ENCODE results near the gene FGD4. TPM values are rescaled to one million over a fixed set of nuclear protein-coding genes. Genes with fewer than 3 reads are reported as not detected.

Gene FGD4
- total and polyA plus RNA-seq, 9 of the 15 experiments (the other 6 are each of a cell fraction or from before 2014, with no cell fraction given), result 0.05 to 0.51 (median 0.27) TPM

DNA sequence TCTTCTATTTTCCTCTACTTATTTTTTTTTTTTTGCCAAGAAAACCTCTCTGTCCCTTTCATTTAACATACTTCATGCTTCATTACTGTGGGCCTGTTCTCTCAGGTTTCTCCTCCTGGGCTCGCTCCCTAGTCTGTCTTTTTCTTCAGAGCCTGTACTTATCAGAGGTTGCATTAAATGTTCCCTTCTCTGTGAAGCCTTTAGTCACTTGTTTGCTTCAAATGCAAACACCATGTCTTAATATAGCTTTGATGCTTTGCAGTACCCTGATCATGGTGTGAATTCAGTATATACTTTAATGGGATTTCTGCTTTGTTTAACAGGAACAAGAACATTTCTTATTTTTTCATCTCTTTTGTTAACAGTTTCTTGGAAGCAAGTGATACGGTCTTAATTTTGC is 207.1 kb downstream of the FGD4 start (continued):
- TF ChIP-seq GABPA (tag; conservative IDR thresholded peaks at IDR 0.05; ENCODE audit: low read depth), result no peak
- TF ChIP-seq TAF15 (IDR thresholded peaks at IDR 0.05; ENCODE audit: low read depth, low read length), result no peak
- no peak for TF ChIP-seq HIVEP1 (CRISPR knock-in tag; IDR thresholded peaks at IDR 0.05)
- TF ChIP-seq SMARCB1 (IDR thresholded peaks at IDR 0.05; ENCODE audit: insufficient read length, low read depth), result no peak

DNA sequence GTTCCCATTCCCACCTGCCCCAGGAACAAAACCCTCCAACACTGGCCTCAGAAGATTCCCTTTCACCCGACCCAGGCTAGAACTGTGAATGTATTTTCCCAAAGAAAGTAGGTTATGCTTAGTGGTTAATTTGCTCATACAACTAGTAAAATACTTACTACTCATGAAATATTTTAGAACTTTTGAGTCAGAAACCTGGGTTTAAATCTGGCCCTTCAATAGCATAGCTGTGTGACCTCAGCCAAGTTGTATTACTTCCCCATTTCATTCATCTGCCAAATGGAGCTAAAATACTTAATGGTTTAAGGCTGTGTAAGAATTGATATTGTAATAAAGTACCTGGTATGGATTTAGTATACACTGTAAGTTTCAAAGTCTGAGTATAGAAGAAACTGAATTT is 210.6 kb downstream of the FGD4 start:
- H3K79me2 ChIP-seq (ENCODE audit: control insufficient read depth, insufficient read depth, low read length), result no peaks in the 10 kb centered on the region
- POLR2A ChIA-PET, result no interaction called here
- H3K36me3 ChIP-seq (ENCODE audit: control insufficient read depth, insufficient read depth, low read length), result no peaks in the 10 kb centered on the region
- ATAC-seq, result no peak
- in situ Hi-C loops (cut with MboI), result no loop called here
- H2AFZ ChIP-seq (ENCODE audit: low read depth, low read length), result no peak overlapping the region
- H3K27ac ChIP-seq (ENCODE audit: extremely low read depth, low read depth, low read length), result no peak overlapping the region
- H3K9me1 ChIP-seq (ENCODE audit: control insufficient read depth, insufficient read depth, low read length), result no peaks in the 10 kb centered on the region
- 0% methylated on average over 1 of the region's 1 CpG for WGBS (ENCODE audit: insufficient coverage, low coverage, missing lambda C conversion rate)
- no peaks in the 10 kb centered on the region for H4K20me1 ChIP-seq (replicated peaks; ENCODE audit: control insufficient read depth, insufficient read depth, low read length)
- no TSS peak for BruUV-seq (replicated peaks)
- CTCF ChIA-PET (ENCODE audit: low intra/inter-chr PET ratio), result no interaction called here
- H3K4me3 ChIP-seq, result no peak overlapping the region
- DNase-seq (ENCODE audit: extremely low read depth in 1 of 4, low spot score in 3 of 4), result no peak
- intact Hi-C loops (cut with micrococcal nuclease), result no loop called here
- peaks cover 0 to 6% of the 10 kb centered on the region in 2 experiments; a peak in 1 of 5 replicates for H3K4me1 ChIP-seq (replicated peaks in 1 of 2; ENCODE audit: control insufficient read depth in 2 of 2, insufficient read depth in 2 of 2, low read length in 2 of 2)
- no peak for FAIRE-seq
- no peaks in the 10 kb centered on the region for H3K9me3 ChIP-seq (replicated peaks; ENCODE audit: control insufficient read depth, insufficient read depth, low read depth, low read length)
- no peak overlapping the region for H3K4me2 ChIP-seq (ENCODE audit: insufficient read depth, low read length)
- no peak for TF ChIP-seq ERF (CRISPR knock-in tag; IDR thresholded peaks at IDR 0.05)
- TF ChIP-seq, protein P1, sequence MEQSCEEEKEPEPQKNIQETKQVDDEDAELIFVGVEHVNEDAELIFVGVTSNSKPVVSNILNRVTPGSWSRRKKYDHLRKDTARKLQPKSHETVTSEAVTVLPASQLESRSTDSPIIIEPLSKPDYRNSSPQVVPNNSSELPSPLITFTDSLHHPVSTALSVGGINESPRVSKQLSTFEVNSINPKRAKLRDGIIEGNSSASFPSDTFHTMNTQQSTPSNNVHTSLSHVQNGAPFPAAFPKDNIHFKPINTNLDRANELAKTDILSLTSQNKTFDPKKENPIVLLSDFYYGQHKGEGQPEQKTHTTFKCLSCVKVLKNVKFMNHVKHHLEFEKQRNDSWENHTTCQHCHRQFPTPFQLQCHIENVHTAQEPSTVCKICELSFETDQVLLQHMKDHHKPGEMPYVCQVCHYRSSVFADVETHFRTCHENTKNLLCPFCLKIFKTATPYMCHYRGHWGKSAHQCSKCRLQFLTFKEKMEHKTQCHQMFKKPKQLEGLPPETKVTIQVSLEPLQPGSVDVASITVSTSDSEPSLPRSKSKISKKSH (CRISPR knock-in tag; IDR thresholded peaks at IDR 0.05), result no peak
- TF ChIP-seq ZNF717 (CRISPR knock-in tag; IDR thresholded peaks at IDR 0.05), result no peak
- no peak for TF ChIP-seq ZNF143 (CRISPR knock-in tag; IDR thresholded peaks at IDR 0.05)
- TF ChIP-seq, protein P2, sequence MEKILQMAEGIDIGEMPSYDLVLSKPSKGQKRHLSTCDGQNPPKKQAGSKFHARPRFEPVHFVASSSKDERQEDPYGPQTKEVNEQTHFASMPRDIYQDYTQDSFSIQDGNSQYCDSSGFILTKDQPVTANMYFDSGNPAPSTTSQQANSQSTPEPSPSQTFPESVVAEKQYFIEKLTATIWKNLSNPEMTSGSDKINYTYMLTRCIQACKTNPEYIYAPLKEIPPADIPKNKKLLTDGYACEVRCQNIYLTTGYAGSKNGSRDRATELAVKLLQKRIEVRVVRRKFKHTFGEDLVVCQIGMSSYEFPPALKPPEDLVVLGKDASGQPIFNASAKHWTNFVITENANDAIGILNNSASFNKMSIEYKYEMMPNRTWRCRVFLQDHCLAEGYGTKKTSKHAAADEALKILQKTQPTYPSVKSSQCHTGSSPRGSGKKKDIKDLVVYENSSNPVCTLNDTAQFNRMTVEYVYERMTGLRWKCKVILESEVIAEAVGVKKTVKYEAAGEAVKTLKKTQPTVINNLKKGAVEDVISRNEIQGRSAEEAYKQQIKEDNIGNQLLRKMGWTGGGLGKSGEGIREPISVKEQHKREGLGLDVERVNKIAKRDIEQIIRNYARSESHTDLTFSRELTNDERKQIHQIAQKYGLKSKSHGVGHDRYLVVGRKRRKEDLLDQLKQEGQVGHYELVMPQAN (IDR thresholded peaks at IDR 0.05; ENCODE audit: borderline replicate concordance), result no peak
- TF ChIP-seq C11orf30 (IDR thresholded peaks at IDR 0.05; ENCODE audit: low read depth), result no peak
- no peak for TF ChIP-seq RB1 (IDR thresholded peaks at IDR 0.05; ENCODE audit: low read depth)
- TF ChIP-seq, protein P3, sequence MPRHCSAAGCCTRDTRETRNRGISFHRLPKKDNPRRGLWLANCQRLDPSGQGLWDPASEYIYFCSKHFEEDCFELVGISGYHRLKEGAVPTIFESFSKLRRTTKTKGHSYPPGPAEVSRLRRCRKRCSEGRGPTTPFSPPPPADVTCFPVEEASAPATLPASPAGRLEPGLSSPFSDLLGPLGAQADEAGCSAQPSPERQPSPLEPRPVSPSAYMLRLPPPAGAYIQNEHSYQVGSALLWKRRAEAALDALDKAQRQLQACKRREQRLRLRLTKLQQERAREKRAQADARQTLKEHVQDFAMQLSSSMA (CRISPR knock-in tag; IDR thresholded peaks at IDR 0.05), result no peak
- TF ChIP-seq, protein P4, sequence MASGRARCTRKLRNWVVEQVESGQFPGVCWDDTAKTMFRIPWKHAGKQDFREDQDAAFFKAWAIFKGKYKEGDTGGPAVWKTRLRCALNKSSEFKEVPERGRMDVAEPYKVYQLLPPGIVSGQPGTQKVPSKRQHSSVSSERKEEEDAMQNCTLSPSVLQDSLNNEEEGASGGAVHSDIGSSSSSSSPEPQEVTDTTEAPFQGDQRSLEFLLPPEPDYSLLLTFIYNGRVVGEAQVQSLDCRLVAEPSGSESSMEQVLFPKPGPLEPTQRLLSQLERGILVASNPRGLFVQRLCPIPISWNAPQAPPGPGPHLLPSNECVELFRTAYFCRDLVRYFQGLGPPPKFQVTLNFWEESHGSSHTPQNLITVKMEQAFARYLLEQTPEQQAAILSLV (tag; IDR thresholded peaks at IDR 0.05), result no peak
- no peak for TF ChIP-seq HDAC1 (IDR thresholded peaks at IDR 0.05)
- no peak for TF ChIP-seq ZNF79 (CRISPR knock-in tag; IDR thresholded peaks at IDR 0.05; ENCODE audit: low read depth)
- TF ChIP-seq, protein P5, sequence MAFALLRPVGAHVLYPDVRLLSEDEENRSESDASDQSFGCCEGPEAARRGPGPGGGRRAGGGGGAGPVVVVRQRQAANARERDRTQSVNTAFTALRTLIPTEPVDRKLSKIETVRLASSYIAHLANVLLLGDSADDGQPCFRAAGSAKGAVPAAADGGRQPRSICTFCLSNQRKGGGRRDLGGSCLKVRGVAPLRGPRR (CRISPR knock-in tag; IDR thresholded peaks at IDR 0.05), result no peak
- peaks cover 11 to 28% of the 10 kb centered on the region in 2 experiments for H3K27me3 ChIP-seq (ENCODE audit: control insufficient read depth in 2 of 2, insufficient read depth in 2 of 2, low read length in 2 of 2)
- no peak overlapping the region for H3K9ac ChIP-seq (ENCODE audit: insufficient read depth in 1 of 2, low read depth in 2 of 2, low read length in 2 of 2)

All from K562 (cell line).